ENCODE results near the gene VWA2. TPM values are rescaled to one million over a fixed set of nuclear protein-coding genes. Genes with fewer than 3 reads are reported as not detected.

Gene VWA2
- total RNA-seq, 1 experiment from 2014 or later, result not detected

GRCh38 chr10:114283535-114284234 lies 44.6 kb downstream of the VWA2 start:
- ATAC-seq (no peak), DNase-seq (ENCODE audit: low read depth, low spot score) (no peak)
- ChIA-PET POLR2A (no interaction called here), CTCF (no interaction called here), RAD21 (ENCODE audit: low non-redundant PET in 1 of 2, low total read pairs in 2 of 2, uncharacterized antibody in 2 of 2, unreplicated experiment in 2 of 2) (no interaction called here)
- Histone ChIP-seq H2AFZ (ENCODE audit: low read depth, low read length, poor library complexity, severe bottlenecking) (no peak overlapping the region), H3K27me3 (ENCODE audit: insufficient read depth, low read length) (no peaks in the 10 kb centered on the region), H3K9me2 (ENCODE audit: insufficient read depth) (no peaks in the 10 kb centered on the region), H3K9me3 (ENCODE audit: control insufficient read depth in 1 of 2, insufficient read depth in 1 of 2, low read depth in 1 of 2, low read length in 2 of 2) (no peaks in the 10 kb centered on the region), H3K9ac (ENCODE audit: low read length) (no peak overlapping the region), H3K4me3 (replicated peaks in 1 of 2; ENCODE audit: low read depth in 1 of 2, low read length in 2 of 2) (no peak overlapping the region), H3K36me3 (ENCODE audit: control insufficient read depth in 1 of 2, insufficient read depth in 2 of 2, low read length in 2 of 2) (no peaks in the 10 kb centered on the region), H4K20me1 (ENCODE audit: insufficient read depth) (no peaks in the 10 kb centered on the region), H3K79me2 (ENCODE audit: insufficient read depth, low read length) (no peaks in the 10 kb centered on the region), H3K4me1 (ENCODE audit: control insufficient read depth in 1 of 2, insufficient read depth in 2 of 2, low read length in 2 of 2) (no peaks in the 10 kb centered on the region), H3K4me2 (ENCODE audit: low read length) (no peak overlapping the region), H3K27ac (ENCODE audit: low read depth, low read length) (no peak overlapping the region)
- intact Hi-C loops (cut with micrococcal nuclease), result no loop called here
- TF ChIP-seq YY1 (IDR thresholded peaks at IDR 0.05; ENCODE audit: extremely low read depth, insufficient replicate concordance, low read depth, low read length) (no peak), POLR2A (IDR thresholded peaks at IDR 0.05; ENCODE audit: borderline replicate concordance, extremely low read depth, insufficient read depth, insufficient read length) (no peak), SP1 (IDR thresholded peaks at IDR 0.05; ENCODE audit: low read depth) (no peak), POLR2AphosphoS5 (IDR thresholded peaks at IDR 0.05; ENCODE audit: low read depth, low read length) (no peak), ZFX (IDR thresholded peaks at IDR 0.05) (no peak), SRF (IDR thresholded peaks at IDR 0.05; ENCODE audit: low read depth) (no peak), TCF7L2 (IDR thresholded peaks at IDR 0.05; ENCODE audit: borderline replicate concordance, extremely low read depth, insufficient read depth, insufficient read length) (no peak), CBX3 (IDR thresholded peaks at IDR 0.05; ENCODE audit: low read depth) (no peak)
- TF ChIP-seq, protein P1, sequence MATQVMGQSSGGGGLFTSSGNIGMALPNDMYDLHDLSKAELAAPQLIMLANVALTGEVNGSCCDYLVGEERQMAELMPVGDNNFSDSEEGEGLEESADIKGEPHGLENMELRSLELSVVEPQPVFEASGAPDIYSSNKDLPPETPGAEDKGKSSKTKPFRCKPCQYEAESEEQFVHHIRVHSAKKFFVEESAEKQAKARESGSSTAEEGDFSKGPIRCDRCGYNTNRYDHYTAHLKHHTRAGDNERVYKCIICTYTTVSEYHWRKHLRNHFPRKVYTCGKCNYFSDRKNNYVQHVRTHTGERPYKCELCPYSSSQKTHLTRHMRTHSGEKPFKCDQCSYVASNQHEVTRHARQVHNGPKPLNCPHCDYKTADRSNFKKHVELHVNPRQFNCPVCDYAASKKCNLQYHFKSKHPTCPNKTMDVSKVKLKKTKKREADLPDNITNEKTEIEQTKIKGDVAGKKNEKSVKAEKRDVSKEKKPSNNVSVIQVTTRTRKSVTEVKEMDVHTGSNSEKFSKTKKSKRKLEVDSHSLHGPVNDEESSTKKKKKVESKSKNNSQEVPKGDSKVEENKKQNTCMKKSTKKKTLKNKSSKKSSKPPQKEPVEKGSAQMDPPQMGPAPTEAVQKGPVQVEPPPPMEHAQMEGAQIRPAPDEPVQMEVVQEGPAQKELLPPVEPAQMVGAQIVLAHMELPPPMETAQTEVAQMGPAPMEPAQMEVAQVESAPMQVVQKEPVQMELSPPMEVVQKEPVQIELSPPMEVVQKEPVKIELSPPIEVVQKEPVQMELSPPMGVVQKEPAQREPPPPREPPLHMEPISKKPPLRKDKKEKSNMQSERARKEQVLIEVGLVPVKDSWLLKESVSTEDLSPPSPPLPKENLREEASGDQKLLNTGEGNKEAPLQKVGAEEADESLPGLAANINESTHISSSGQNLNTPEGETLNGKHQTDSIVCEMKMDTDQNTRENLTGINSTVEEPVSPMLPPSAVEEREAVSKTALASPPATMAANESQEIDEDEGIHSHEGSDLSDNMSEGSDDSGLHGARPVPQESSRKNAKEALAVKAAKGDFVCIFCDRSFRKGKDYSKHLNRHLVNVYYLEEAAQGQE (IDR thresholded peaks at IDR 0.05; ENCODE audit: low read depth), result no peak
- BruUV-seq (replicated peaks), result no TSS peak

Measured in HCT116 (cell line).